ENCODE results near the gene BICD2. TPM values are rescaled to one million over a fixed set of nuclear protein-coding genes. Genes with fewer than 3 reads are reported as not detected.

Gene BICD2
- polyA plus RNA-seq, 1 donor from 2014 or later = 22.4 TPM

GRCh38 chr9:92685022-92685421 is 79.6 kb downstream of the BICD2 start:
- Histone ChIP-seq H3K4me3 (ENCODE audit: low read length) (no peak overlapping the region), H3K4me2 (ENCODE audit: low read length) (no peak overlapping the region), H3K36me3 (ENCODE audit: insufficient read depth, low read length) (no peaks in the 10 kb centered on the region), H3F3A (ENCODE audit: insufficient read depth, low read length, poor library complexity, severe bottlenecking) (no peaks in the 10 kb centered on the region), H3K27ac (ENCODE audit: low read length) (no peak overlapping the region), H4K20me1 (ENCODE audit: insufficient read depth) (no peaks in the 10 kb centered on the region), H3K27me3 (ENCODE audit: insufficient read depth, low read depth, low read length) (no peaks in the 10 kb centered on the region), H3K9me3 (ENCODE audit: low read length) (no peaks in the 10 kb centered on the region), H3K9ac (ENCODE audit: low read length) (no peak overlapping the region), H3K9me2 (ENCODE audit: insufficient read depth, low read length) (no peaks in the 10 kb centered on the region), H3K79me2 (replicated peaks; ENCODE audit: insufficient read depth, low read length) (no peaks in the 10 kb centered on the region), H2AFZ (ENCODE audit: low read depth, low read length) (no peak overlapping the region)
- TF ChIP-seq RAD21 (conservative IDR thresholded peaks at IDR 0.05) (no peak), EZH2 (IDR thresholded peaks at IDR 0.05; ENCODE audit: borderline replicate concordance, insufficient read depth, low read length, poor library complexity, severe bottlenecking) (no peak), MXI1 (conservative IDR thresholded peaks at IDR 0.05; ENCODE audit: poor library complexity, severe bottlenecking) (no peak), SMC3 (conservative IDR thresholded peaks at IDR 0.05; ENCODE audit: poor library complexity) (no peak), TAF1 (IDR thresholded peaks at IDR 0.05; ENCODE audit: low read depth) (no peak), EP300 (conservative IDR thresholded peaks at IDR 0.05; ENCODE audit: poor library complexity, severe bottlenecking) (no peak)
- TF ChIP-seq, protein P1, sequence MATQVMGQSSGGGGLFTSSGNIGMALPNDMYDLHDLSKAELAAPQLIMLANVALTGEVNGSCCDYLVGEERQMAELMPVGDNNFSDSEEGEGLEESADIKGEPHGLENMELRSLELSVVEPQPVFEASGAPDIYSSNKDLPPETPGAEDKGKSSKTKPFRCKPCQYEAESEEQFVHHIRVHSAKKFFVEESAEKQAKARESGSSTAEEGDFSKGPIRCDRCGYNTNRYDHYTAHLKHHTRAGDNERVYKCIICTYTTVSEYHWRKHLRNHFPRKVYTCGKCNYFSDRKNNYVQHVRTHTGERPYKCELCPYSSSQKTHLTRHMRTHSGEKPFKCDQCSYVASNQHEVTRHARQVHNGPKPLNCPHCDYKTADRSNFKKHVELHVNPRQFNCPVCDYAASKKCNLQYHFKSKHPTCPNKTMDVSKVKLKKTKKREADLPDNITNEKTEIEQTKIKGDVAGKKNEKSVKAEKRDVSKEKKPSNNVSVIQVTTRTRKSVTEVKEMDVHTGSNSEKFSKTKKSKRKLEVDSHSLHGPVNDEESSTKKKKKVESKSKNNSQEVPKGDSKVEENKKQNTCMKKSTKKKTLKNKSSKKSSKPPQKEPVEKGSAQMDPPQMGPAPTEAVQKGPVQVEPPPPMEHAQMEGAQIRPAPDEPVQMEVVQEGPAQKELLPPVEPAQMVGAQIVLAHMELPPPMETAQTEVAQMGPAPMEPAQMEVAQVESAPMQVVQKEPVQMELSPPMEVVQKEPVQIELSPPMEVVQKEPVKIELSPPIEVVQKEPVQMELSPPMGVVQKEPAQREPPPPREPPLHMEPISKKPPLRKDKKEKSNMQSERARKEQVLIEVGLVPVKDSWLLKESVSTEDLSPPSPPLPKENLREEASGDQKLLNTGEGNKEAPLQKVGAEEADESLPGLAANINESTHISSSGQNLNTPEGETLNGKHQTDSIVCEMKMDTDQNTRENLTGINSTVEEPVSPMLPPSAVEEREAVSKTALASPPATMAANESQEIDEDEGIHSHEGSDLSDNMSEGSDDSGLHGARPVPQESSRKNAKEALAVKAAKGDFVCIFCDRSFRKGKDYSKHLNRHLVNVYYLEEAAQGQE (IDR thresholded peaks at IDR 0.05; ENCODE audit: borderline replicate concordance) = no peak
- TF ChIP-seq, protein P2, sequence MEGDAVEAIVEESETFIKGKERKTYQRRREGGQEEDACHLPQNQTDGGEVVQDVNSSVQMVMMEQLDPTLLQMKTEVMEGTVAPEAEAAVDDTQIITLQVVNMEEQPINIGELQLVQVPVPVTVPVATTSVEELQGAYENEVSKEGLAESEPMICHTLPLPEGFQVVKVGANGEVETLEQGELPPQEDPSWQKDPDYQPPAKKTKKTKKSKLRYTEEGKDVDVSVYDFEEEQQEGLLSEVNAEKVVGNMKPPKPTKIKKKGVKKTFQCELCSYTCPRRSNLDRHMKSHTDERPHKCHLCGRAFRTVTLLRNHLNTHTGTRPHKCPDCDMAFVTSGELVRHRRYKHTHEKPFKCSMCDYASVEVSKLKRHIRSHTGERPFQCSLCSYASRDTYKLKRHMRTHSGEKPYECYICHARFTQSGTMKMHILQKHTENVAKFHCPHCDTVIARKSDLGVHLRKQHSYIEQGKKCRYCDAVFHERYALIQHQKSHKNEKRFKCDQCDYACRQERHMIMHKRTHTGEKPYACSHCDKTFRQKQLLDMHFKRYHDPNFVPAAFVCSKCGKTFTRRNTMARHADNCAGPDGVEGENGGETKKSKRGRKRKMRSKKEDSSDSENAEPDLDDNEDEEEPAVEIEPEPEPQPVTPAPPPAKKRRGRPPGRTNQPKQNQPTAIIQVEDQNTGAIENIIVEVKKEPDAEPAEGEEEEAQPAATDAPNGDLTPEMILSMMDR (IDR thresholded peaks at IDR 0.05; ENCODE audit: poor library complexity, severe bottlenecking) = no peak

GRCh38 chr9:92682269-92682668 is 82.4 kb downstream of the BICD2 start:
- no peak overlapping the region for H3K27ac ChIP-seq (ENCODE audit: low read length)
- no peak overlapping the region for H3K4me2 ChIP-seq (ENCODE audit: low read length)
- no peak overlapping the region for H3K9ac ChIP-seq (ENCODE audit: low read length)

More at GRCh38 chr9:92682269-92682668, 82.4 kb downstream of the BICD2 start:
- Histone ChIP-seq H3K9me2 (ENCODE audit: insufficient read depth, low read length) (no peaks in the 10 kb centered on the region), H3K36me3 (ENCODE audit: insufficient read depth, low read length) (no peaks in the 10 kb centered on the region), H3F3A (ENCODE audit: insufficient read depth, low read length, poor library complexity, severe bottlenecking) (no peaks in the 10 kb centered on the region), H4K20me1 (ENCODE audit: insufficient read depth) (no peaks in the 10 kb centered on the region), H3K9me3 (ENCODE audit: low read length) (no peaks in the 10 kb centered on the region), H3K79me2 (replicated peaks; ENCODE audit: insufficient read depth, low read length) (no peaks in the 10 kb centered on the region), H2AFZ (ENCODE audit: low read depth, low read length) (no peak overlapping the region), H3K4me3 (ENCODE audit: low read length) (no peak overlapping the region), H3K27me3 (ENCODE audit: insufficient read depth, low read depth, low read length) (no peaks in the 10 kb centered on the region)
- TF ChIP-seq, protein P2 (IDR thresholded peaks at IDR 0.05; ENCODE audit: poor library complexity, severe bottlenecking) = no peak
- no peak for TF ChIP-seq POLR2AphosphoS5 (IDR thresholded peaks at IDR 0.05)
- TF ChIP-seq RAD21 (conservative IDR thresholded peaks at IDR 0.05) = no peak
- no peak for TF ChIP-seq TAF1 (IDR thresholded peaks at IDR 0.05; ENCODE audit: low read depth)
- no peak for TF ChIP-seq EP300 (conservative IDR thresholded peaks at IDR 0.05; ENCODE audit: poor library complexity, severe bottlenecking)
- TF ChIP-seq SMC3 (conservative IDR thresholded peaks at IDR 0.05; ENCODE audit: poor library complexity) = no peak

All from neural cell (in vitro differentiated cells).